Transverse colon (tissue), 4 donors: ENCODE data around the gene UNC5B. TPM values are rescaled to one million over a fixed set of nuclear protein-coding genes. Genes with fewer than 3 reads are reported as not detected.

ENCODE experiments used
- DNase-seq: peaks from one replicate; pipeline ENCODE4 v3.0.0-alpha.2; 2019
- H3K27ac ChIP-seq, 4 donors: fragments of 200-600 bp; sonication (generic); 2 replicates each; pipeline ENCODE4 v1.5.1; 2016 to 2018; ENCODE audit warnings: inconsistent platforms in 4 of 4
- H3K27me3 ChIP-seq: fragments of 200-600 bp; sonication (generic); 2 replicates; pipeline ENCODE4 v1.5.1; 2017; ENCODE audit warnings: inconsistent platforms
- H3K36me3 ChIP-seq, 4 donors: fragments of 200-600 bp; sonication (generic); 2 replicates each; pipeline ENCODE4 v1.5.1; 2017 to 2019; ENCODE audit warnings: inconsistent platforms in 4 of 4
- H3K4me1 ChIP-seq, 4 donors: fragments of 200-600 bp; sonication (generic); 2 replicates each; pipeline ENCODE4 v1.5.1; 2017 to 2020; ENCODE audit warnings: inconsistent platforms in 4 of 4
- H3K4me3 ChIP-seq, 4 donors: fragments of 200-600 bp; sonication (generic); 1 replicate in 1 of 4; 2 replicates in 3 of 4; pipeline versions ENCODE4 v1.5.1 to v1.6.1; 2017 to 2019; ENCODE audit warnings: inconsistent platforms in 4 of 4
- H3K9me3 ChIP-seq, 2 donors: fragments of 200-600 bp; sonication (generic); 2 replicates each; pipeline ENCODE4 v1.5.1; 2017 to 2019; ENCODE audit warnings: inconsistent platforms in 2 of 2
- EP300 ChIP-seq: sonication (generic); formaldehyde crosslinking; IDR thresholded peaks from one replicate; pipeline ENCODE4 v1.6.1; 2017; ENCODE audit warnings: antibody characterized with exemption, low read depth
- POLR2A ChIP-seq: fragments of 450-650 bp; IDR thresholded peaks from one replicate; pipeline ENCODE4 v1.6.1; 2016; ENCODE audit warnings: antibody characterized with exemption, mild to moderate bottlenecking, moderate library complexity
- POLR2AphosphoS5 ChIP-seq, 3 donors: sonication (generic); formaldehyde crosslinking; IDR thresholded peaks; one replicate each; pipeline ENCODE4 v1.6.1; 2016; ENCODE audit warnings: antibody characterized with exemption in 3 of 3
- WGBS, 2 donors: methylation state at CpG; one replicate each; pipeline ENCODE4 v1.1.5; 2018; ENCODE audit warnings: low coverage in 1 of 2; 5-methylcytosine and 5-hydroxymethylcytosine counted together
- in situ Hi-C, 4 donors: fragments of 200-750 bp; cut with MboI; loops; one replicate each; pipeline versions ENCODE4 v1.15.0 to v1.15.1; 2017; ENCODE audit warnings: low sequenced_read_pairs in 3 of 4, low pct_ligation_motif_present in 1 of 4, low pct_unique_long_range_greater_than_20kb in 1 of 4
- intact Hi-C: fragments of 100-400 bp; cut with DNase I; formaldehyde crosslinking; loops from one replicate; pipeline ENCODE4 v1.15.1; 2023; ENCODE audit warnings: low total_unique reads
- total RNA-seq, 4 donors: library from RNA; depleted of rRNA; stranded (reverse); fragments of >200 nt; gene quantifications; one replicate each; pipeline ENCODE4 v1.1.0, GENCODE V29; 2016
- TF ChIP-seq, protein P1 (sequence below), 5 experiments: fragments of 200-600 bp in 3 of 5; fragments of 450-650 bp in 2 of 5; sonication (generic) in 3 of 5; IDR thresholded peaks; 1 replicate in 2 of 5; 2 replicates in 3 of 5; pipeline ENCODE4 v1.5.1; 2016 to 2017; ENCODE audit warnings: antibody characterized with exemption in 5 of 5, inconsistent platforms in 3 of 5, mild to moderate bottlenecking in 2 of 5, moderate library complexity in 1 of 5

Gene UNC5B
- total RNA-seq, 4 donors from 2014 or later = 12.3 to 74.1 (median 41.2) TPM

DNA sequence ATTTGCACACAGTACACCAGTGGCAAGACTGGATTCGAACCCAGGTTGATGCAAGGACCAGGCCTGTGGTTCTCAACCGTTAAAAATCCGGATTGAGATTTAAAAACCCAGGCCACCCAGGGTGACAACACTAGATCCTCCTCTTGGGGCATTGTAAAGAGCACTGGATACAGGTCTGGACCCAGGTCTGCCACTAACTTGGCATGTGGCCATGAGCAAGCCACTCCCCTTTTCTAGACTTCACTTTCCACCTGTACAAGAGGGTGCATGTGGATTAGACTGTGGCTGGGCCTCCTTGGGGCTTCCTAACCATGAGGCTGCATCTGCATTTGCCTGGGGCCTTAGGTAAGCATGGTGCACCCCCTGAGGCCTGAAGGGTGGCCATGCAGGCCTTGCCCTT is 85.0 kb downstream of the UNC5B start:
- TF ChIP-seq EP300 = no peak
- no peak for TF ChIP-seq POLR2A
- no peak for TF ChIP-seq POLR2AphosphoS5 (IDR thresholded peaks at IDR 0.05)
- TF ChIP-seq, protein P1, sequence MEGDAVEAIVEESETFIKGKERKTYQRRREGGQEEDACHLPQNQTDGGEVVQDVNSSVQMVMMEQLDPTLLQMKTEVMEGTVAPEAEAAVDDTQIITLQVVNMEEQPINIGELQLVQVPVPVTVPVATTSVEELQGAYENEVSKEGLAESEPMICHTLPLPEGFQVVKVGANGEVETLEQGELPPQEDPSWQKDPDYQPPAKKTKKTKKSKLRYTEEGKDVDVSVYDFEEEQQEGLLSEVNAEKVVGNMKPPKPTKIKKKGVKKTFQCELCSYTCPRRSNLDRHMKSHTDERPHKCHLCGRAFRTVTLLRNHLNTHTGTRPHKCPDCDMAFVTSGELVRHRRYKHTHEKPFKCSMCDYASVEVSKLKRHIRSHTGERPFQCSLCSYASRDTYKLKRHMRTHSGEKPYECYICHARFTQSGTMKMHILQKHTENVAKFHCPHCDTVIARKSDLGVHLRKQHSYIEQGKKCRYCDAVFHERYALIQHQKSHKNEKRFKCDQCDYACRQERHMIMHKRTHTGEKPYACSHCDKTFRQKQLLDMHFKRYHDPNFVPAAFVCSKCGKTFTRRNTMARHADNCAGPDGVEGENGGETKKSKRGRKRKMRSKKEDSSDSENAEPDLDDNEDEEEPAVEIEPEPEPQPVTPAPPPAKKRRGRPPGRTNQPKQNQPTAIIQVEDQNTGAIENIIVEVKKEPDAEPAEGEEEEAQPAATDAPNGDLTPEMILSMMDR (IDR thresholded peaks at IDR 0.05) = no peak
- no peaks in the 10 kb centered on the region for H3K27me3 ChIP-seq
- no peaks in the 10 kb centered on the region for H3K4me1 ChIP-seq
- in situ Hi-C loops = no loop called here
- whole genome bisulfite sequencing, 2 donors = 66 to 79% methylated on average over 3 of the region's 3 CpGs
- intact Hi-C loops = no loop called here
- H3K27ac ChIP-seq = no peak overlapping the region
- DNase-seq = no peak
- H3K36me3 ChIP-seq = no peaks in the 10 kb centered on the region
- no peaks in the 10 kb centered on the region for H3K9me3 ChIP-seq
- H3K4me3 ChIP-seq = no peak overlapping the region

DNA sequence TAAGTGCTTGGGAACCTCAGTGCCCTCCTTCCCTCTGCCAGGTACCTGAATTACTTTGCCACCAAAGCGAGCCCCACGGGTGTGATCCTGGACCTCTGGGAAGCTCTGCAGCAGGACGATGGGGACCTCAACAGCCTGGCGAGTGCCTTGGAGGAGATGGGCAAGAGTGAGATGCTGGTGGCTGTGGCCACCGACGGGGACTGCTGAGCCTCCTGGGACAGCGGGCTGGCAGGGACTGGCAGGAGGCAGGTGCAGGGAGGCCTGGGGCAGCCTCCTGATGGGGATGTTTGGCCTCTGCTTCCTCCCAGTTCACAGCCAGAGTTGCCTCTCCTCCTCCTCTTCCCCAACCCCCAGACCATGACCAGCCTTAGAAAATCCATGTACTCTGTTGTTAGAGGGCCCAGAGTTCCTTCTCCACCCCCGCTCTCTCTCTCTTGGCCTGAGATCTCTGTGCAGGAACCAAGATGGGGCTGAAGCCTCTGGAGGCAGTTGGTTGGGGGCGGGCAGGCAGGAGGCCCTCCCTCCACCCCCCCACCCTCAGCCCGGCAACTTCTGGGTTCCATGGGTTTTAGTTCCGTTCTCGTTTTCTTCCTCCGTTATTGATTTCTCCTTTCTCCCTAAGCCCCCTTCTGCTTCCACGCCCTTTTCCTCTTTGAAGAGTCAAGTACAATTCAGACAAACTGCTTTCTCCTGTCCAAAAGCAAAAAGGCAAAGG is 86.9 kb downstream of the UNC5B start:
- in situ Hi-C loops = no loop called here
- WGBS, 2 donors = 81 to 83% methylated on average over 1 to 14 of the region's 14 CpGs
- no peaks in the 10 kb centered on the region for H3K4me1 ChIP-seq
- no peak for DNase-seq
- TF ChIP-seq EP300 (no peak), POLR2A (no peak), POLR2AphosphoS5 (IDR thresholded peaks at IDR 0.05) (no peak)
- TF ChIP-seq, protein P1 (IDR thresholded peaks at IDR 0.05) = no peak
- no peaks in the 10 kb centered on the region for H3K27me3 ChIP-seq
- no peaks in the 10 kb centered on the region for H3K36me3 ChIP-seq
- no peak overlapping the region for H3K27ac ChIP-seq
- no peak overlapping the region for H3K4me3 ChIP-seq
- H3K9me3 ChIP-seq = no peaks in the 10 kb centered on the region
- intact Hi-C loops = no loop called here

DNA sequence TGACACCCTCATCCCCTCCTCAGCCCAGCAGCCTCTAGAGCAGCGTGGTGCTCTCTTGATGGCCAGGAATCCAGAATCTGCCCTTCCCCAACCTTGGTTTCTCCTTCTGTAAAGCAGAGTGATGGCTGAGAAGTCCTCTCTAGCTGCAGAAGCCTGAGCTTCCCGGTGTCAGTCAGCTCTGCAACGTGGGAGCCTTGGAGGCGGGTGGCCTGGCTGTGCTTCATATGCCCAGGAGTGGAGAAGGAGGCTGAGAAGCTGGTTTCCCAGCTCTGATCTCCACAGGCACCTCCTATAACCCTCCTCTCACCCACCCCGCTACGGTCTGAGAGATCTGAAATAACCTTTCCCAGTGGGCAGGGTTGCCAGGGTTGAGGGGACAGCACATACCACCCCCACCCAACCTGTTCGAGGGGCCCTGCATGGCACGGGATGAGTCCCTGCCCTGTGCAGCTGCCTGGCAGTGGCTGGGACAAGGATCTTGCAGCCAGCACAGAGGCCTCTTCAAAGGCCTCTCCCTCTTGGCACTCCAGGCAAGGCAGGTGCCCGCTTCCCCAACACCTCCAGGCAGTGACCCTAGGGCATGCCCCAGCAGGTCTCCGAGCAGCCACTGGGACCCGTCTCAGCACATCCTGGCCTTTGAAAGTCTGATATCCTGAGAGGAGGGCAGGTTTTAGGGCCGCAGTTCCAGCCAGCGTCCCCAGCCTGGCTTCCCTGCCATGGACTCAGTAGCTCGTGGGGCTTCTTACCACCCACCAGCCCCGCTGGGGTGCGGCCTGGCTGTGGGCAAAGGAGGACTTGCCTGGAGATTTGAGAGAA is 88.4 kb downstream of the UNC5B start:
- Histone ChIP-seq H3K4me3 (no peak overlapping the region), H3K27ac (no peak overlapping the region), H3K27me3 (no peaks in the 10 kb centered on the region), H3K4me1 (no peaks in the 10 kb centered on the region), H3K9me3 (no peaks in the 10 kb centered on the region), H3K36me3 (no peaks in the 10 kb centered on the region)
- in situ Hi-C loops = loop anchor here in 2 of 4 donors (25.0 kb wide), 2 partner anchors 262 to 512 kb away; no protein-coding TSS in a partner anchor
- WGBS, 2 donors = 85% methylated on average over 16 of the region's 16 CpGs; no CpG with 5 or more reads in 1 of the 2 donors
- TF ChIP-seq POLR2A (no peak), POLR2AphosphoS5 (IDR thresholded peaks at IDR 0.05) (no peak), EP300 (no peak)
- TF ChIP-seq, protein P1 (IDR thresholded peaks at IDR 0.05) = no peak
- no peak for DNase-seq
- intact Hi-C loops = no loop called here

DNA sequence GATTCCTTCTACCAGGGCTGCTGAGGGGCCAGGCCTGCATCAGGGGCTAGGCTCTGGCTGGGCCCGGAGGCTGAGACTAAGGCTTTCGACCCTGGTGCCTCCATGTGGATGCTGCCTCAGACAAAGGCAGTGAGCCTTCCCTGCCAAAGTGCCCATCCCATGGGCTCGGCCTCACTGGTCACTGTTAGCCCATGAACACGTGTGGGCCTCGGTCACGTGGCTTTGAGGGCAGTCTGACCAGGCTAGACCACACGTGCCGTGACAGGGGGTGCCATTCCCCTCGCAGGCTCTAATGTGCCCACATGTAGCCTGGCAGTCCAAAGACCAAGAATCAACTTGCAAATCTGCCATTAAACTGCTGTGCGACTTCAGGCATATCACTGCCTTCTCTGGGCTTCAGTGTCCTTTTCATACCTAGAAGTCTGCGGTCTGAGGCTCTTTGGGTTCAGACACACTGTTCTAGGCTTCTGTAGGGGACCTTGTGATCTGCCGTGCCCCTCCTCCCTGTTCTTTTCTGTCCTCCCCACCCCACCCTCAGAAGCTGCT is 89.1 kb downstream of the UNC5B start:
- in situ Hi-C loops = loop anchor here in 2 of 4 donors (25.0 kb wide), 2 partner anchors 261 to 511 kb away; no protein-coding TSS in a partner anchor
- H3K9me3 ChIP-seq = no peaks in the 10 kb centered on the region
- H3K36me3 ChIP-seq = no peaks in the 10 kb centered on the region
- TF ChIP-seq EP300 (no peak), POLR2A (no peak), POLR2AphosphoS5 (IDR thresholded peaks at IDR 0.05) (no peak)
- TF ChIP-seq, protein P1 (IDR thresholded peaks at IDR 0.05) = no peak
- no peaks in the 10 kb centered on the region for H3K27me3 ChIP-seq
- 83% methylated on average over 10 of the region's 12 CpGs; no CpG with 5 or more reads in 1 of the 2 donors for WGBS, 2 donors
- intact Hi-C loops = no loop called here
- H3K4me3 ChIP-seq = no peak overlapping the region
- no peaks in the 10 kb centered on the region for H3K4me1 ChIP-seq
- no peak for DNase-seq
- no peak overlapping the region for H3K27ac ChIP-seq
